T-cell (primary cell): Measurements from ENCODE around the gene SORBS1. TPM values are rescaled to one million over a fixed set of nuclear protein-coding genes. Genes with fewer than 3 reads are reported as not detected.

Source experiments
- ATAC-seq, 4 experiments: fragments of 200-7000 bp in 3 of 4; fragments of 150-1000 bp in 1 of 4; cut with Tn5 transposase; replicated peaks in 1 of 4; 1 replicate in 3 of 4; 2 replicates in 1 of 4; pipeline ENCODE4 v1.10.0; 2021; ENCODE audit warnings: moderate library complexity in 3 of 4, mild to moderate bottlenecking in 2 of 4, moderate number of reproducible peaks in 1 of 4
- CTCF ChIA-PET, 2 donors: fragments of 300-600 bp; sonication (Branson Sonifier 250); formaldehyde crosslinking; loops; one replicate each; lab custom pipeline; 2022; ENCODE audit warnings: antibody characterized with exemption in 2 of 2; lab: Charles Lee
- POLR2A ChIA-PET, 2 donors: fragments of 300-600 bp; sonication (Branson Sonifier 250); formaldehyde crosslinking; loops; one replicate each; lab custom pipeline; 2022; ENCODE audit warnings: antibody characterized with exemption in 2 of 2; lab: Charles Lee
- DNase-seq, 35 experiments: peaks; one replicate each; pipeline versions ENCODE4 v3.0.0 to v3.0.0-alpha.2; 2013 to 2023
- H3K27ac ChIP-seq: one replicate; pipeline ENCODE4 v1.5.1; 2013; ENCODE audit warnings: low read length
- H3K27me3 ChIP-seq, 2 experiments: replicated peaks in 1 of 2; 1 replicate in 1 of 2; 2 replicates in 1 of 2; pipeline versions ENCODE4 v1.6.1 to v1.7.0; 2013; ENCODE audit warnings: low read length in 1 of 2, mixed read lengths in 1 of 2; ENCODE audit not compliant: control insufficient read depth in 2 of 2, insufficient read depth in 2 of 2; ENCODE audit errors: extremely low read depth in 1 of 2
- H3K36me3 ChIP-seq, 2 donors: 1 replicate in 1 of 2; 2 replicates in 1 of 2; pipeline versions ENCODE4 v1.6.1 to v1.7.0; 2013; ENCODE audit warnings: low read length in 1 of 2; ENCODE audit not compliant: control insufficient read depth in 2 of 2, insufficient read depth in 1 of 2; ENCODE audit errors: extremely low read depth in 1 of 2
- H3K4me1 ChIP-seq, 2 experiments: 1 replicate in 1 of 2; 2 replicates in 1 of 2; pipeline versions ENCODE4 v1.6.1 to v1.7.0; 2013; ENCODE audit warnings: low read length in 2 of 2, mixed read lengths in 1 of 2; ENCODE audit not compliant: insufficient read depth in 2 of 2, control insufficient read depth in 1 of 2; ENCODE audit errors: extremely low read depth in 1 of 2
- H3K4me3 ChIP-seq, 2 donors: 1 replicate in 1 of 2; 2 replicates in 1 of 2; pipeline versions ENCODE4 v1.5.1 to v1.7.0; 2013; ENCODE audit warnings: mild to moderate bottlenecking in 2 of 2, low read length in 1 of 2, moderate library complexity in 1 of 2; ENCODE audit not compliant: control insufficient read depth in 1 of 2; ENCODE audit errors: extremely low read depth in 1 of 2
- H3K9me3 ChIP-seq: 2 replicates; pipeline ENCODE4 v1.7.0; 2013
- H3K27ac Mint-ChIP-seq, 2 donors: one replicate each; pipeline ENCODE4 v1.8.0; 2020 to 2021; ENCODE audit warnings: mild to moderate bottlenecking in 2 of 2, mixed read lengths in 2 of 2
- H3K27me3 Mint-ChIP-seq, 2 donors: one replicate each; pipeline ENCODE4 v1.8.0; 2021 to 2022; ENCODE audit warnings: mixed read lengths in 2 of 2
- H3K36me3 Mint-ChIP-seq: one replicate; pipeline ENCODE4 v1.8.0; 2021; ENCODE audit warnings: mixed read lengths
- H3K4me1 Mint-ChIP-seq, 3 donors: one replicate each; pipeline ENCODE4 v1.8.0; 2020 to 2022; ENCODE audit warnings: mixed read lengths in 3 of 3, mild to moderate bottlenecking in 1 of 3
- H3K4me3 Mint-ChIP-seq, 3 donors: one replicate each; pipeline ENCODE4 v1.8.0; 2020 to 2022; ENCODE audit warnings: mild to moderate bottlenecking in 3 of 3, mixed read lengths in 3 of 3, moderate library complexity in 3 of 3
- H3K9me3 Mint-ChIP-seq, 3 donors: one replicate each; pipeline ENCODE4 v1.8.0; 2020 to 2022; ENCODE audit warnings: mixed read lengths in 3 of 3
- WGBS: methylation state at CpG from one replicate; pipeline ENCODE4 v1.1.5; 2013; ENCODE audit warnings: missing lambda C conversion rate; ENCODE audit not compliant: insufficient coverage; 5-methylcytosine and 5-hydroxymethylcytosine counted together
- total RNA-seq, 35 experiments: library from RNA in 6 of 35; stranded (reverse) in 6 of 35; fragments of 120-200 nt in 1 of 35; gene quantifications; one replicate each; pipeline versions ENCODE4 v1.2.1 to v1.2.4 and lab custom pipeline; 2013 to 2026

Gene SORBS1
- total RNA-seq, 5 donors from 2014 or later (not counting 1 experiment from before 2014, with no cell fraction given), result 0.98 to 2.4 (median 1.8) TPM

DNA sequence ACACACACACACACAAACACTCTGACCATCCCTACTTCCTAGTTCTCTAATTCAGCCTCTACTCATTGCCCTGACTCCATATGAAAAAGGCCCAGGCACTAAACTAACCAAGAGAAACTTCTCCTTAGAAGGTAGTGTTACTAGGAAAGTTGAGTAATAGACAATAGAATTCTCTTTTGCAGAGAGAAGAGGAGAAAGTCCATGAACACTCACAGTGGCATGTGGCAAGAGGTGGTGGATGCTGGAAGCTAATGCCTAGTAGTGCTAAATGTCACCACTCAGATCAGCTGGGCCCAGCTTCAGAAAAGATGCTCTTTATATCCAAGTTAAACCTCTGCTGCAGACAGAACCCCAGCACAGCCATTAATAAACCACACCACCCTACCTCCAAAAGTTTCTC lies 58.2 kb downstream of the SORBS1 start:
- no peaks in the 10 kb centered on the region for H3K36me3 Mint-ChIP-seq
- POLR2A ChIA-PET, result no interaction called here
- Histone ChIP-seq H3K4me1 (no peaks in the 10 kb centered on the region), H3K27me3 (peaks cover 0 to 3% of the 10 kb centered on the region in 2 experiments), H3K36me3 (no peaks in the 10 kb centered on the region), H3K27ac (no peak overlapping the region), H3K9me3 (no peaks in the 10 kb centered on the region), H3K4me3 (no peak overlapping the region)
- no peaks in the 10 kb centered on the region for H3K4me1 Mint-ChIP-seq
- DNase-seq, result no peak
- H3K9me3 Mint-ChIP-seq, result no peaks in the 10 kb centered on the region
- ATAC-seq, result no peak
- H3K27me3 Mint-ChIP-seq, result peaks cover 0 to 7% of the 10 kb centered on the region in 2 donors
- CTCF ChIA-PET, result no interaction called here
- H3K4me3 Mint-ChIP-seq, result no peak overlapping the region
- H3K27ac Mint-ChIP-seq, result no peak overlapping the region

DNA sequence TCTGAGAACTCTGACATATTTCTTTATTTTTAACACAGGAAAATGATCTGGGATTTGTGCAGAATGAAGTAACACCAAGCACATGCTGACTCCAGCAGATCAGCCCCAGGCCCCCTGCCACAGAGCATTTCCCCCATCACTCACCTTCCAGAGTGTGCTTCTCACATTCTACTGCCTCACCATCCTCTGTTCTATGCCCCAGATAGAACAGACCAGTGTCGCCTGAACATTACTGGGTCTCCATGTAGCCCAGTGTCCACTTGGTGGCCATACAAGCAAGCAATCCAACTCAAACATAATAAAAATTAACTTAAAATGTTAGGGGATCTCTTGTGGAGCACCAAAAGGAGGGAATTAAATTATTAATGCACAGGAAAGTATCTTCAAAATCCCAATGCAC lies 58.8 kb downstream of the SORBS1 start:
- DNase-seq, result no peak
- H3K27ac Mint-ChIP-seq, result no peak overlapping the region
- no peaks in the 10 kb centered on the region for H3K36me3 Mint-ChIP-seq
- Histone ChIP-seq H3K9me3 (no peaks in the 10 kb centered on the region), H3K27me3 (peaks cover 0 to 3% of the 10 kb centered on the region in 2 experiments), H3K36me3 (no peaks in the 10 kb centered on the region), H3K4me1 (no peaks in the 10 kb centered on the region), H3K27ac (no peak overlapping the region), H3K4me3 (no peak overlapping the region)
- H3K4me3 Mint-ChIP-seq, result no peak overlapping the region
- POLR2A ChIA-PET, result interaction anchor here in 1 of 2 donors (0.6 kb wide), 1 partner anchor 44 kb away, joined by 3 read pairs; no protein-coding TSS in a partner anchor
- no peak for ATAC-seq
- H3K4me1 Mint-ChIP-seq, result no peaks in the 10 kb centered on the region
- peaks cover 0 to 7% of the 10 kb centered on the region in 2 donors for H3K27me3 Mint-ChIP-seq
- H3K9me3 Mint-ChIP-seq, result no peaks in the 10 kb centered on the region
- WGBS, result no CpG with 5 or more reads among the region's 1 CpG
- CTCF ChIA-PET, result no interaction called here

DNA sequence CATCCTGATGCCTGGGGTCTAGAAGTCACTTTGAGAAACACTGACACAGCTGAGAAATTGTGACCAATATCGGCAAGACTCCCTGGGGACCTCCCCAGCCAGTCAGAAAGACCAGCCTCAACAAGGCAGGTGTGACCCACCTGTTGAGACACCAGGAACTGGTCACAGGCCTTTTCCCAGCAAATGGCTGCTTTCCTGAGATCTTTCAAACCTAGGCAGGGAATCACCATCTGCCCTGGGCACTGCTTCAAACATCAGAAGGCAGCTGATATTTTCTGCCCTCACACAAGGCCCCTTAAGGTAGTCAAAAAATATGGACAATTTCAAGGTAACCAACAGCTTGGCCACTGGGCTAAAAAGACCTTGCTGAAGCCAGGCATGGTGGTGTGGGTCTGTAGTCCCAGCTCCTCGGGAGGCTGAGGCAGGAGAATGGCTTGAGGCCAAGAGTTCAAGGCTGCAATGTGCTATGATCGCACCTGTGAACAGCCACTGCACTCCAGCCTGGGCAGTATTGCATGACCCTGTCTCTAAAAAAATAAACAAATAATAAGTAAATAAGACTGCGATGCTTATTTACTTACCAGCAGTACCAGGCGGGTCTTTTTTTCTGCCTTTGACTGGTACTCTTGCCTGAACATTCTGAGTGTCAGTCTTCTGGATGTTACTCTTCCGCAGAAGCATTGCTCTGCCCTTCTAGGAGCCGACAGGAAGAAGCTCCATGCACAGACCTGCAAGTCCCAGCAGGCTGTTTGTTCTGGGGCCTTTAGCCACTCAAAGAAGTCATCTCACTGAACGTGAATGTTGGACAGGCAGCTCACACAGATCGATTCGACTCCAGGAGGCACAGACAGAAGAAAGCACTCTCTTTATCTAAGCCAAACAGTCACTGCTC lies 59.7 kb downstream of the SORBS1 start:
- Mint-ChIP-seq H3K4me3 (no peak overlapping the region), H3K36me3 (no peaks in the 10 kb centered on the region), H3K27ac (no peak overlapping the region), H3K27me3 (peaks cover 0 to 5% of the 10 kb centered on the region in 2 donors), H3K4me1 (no peaks in the 10 kb centered on the region), H3K9me3 (no peaks in the 10 kb centered on the region)
- CTCF ChIA-PET, result no interaction called here
- Histone ChIP-seq H3K4me1 (no peaks in the 10 kb centered on the region), H3K9me3 (no peaks in the 10 kb centered on the region), H3K27me3 (peaks cover 0 to 3% of the 10 kb centered on the region in 2 experiments), H3K36me3 (no peaks in the 10 kb centered on the region), H3K4me3 (no peak overlapping the region), H3K27ac (no peak overlapping the region)
- POLR2A ChIA-PET, result no interaction called here
- ATAC-seq (no peak), DNase-seq (no peak)
- WGBS, result 81% methylated on average over 10 of the region's 10 CpGs

DNA sequence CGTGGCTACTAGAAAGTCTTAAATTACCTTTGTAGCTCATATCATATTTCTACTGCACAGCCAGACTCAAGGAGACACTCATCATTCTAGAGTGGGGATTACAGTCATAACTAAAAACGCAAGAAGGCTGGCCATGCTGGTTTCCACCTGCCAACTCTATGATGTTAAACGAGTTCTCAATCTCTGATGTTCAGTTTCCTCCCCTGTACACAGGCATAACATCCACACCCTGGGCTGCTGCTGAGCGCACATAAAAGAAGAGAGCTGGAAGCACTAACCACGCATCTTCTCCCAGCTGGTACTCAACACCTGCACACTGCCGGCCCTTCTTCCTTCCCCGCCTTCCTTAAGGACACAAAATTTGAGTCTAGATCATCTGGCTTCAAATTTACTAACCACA lies 60.5 kb downstream of the SORBS1 start:
- 29% methylated on average over 6 of the region's 7 CpGs for WGBS
- no peaks in the 10 kb centered on the region for H3K9me3 Mint-ChIP-seq
- Histone ChIP-seq H3K27me3 (peaks cover 0 to 3% of the 10 kb centered on the region in 2 experiments), H3K4me3 (no peak overlapping the region), H3K4me1 (no peaks in the 10 kb centered on the region), H3K9me3 (no peaks in the 10 kb centered on the region), H3K27ac (no peak overlapping the region), H3K36me3 (no peaks in the 10 kb centered on the region)
- no peak overlapping the region for H3K4me3 Mint-ChIP-seq
- POLR2A ChIA-PET, result no interaction called here
- H3K27me3 Mint-ChIP-seq, result peaks cover 0 to 4% of the 10 kb centered on the region in 2 donors
- H3K27ac Mint-ChIP-seq, result no peak overlapping the region
- H3K4me1 Mint-ChIP-seq, result no peaks in the 10 kb centered on the region
- CTCF ChIA-PET, result no interaction called here
- DNase-seq (no peak), ATAC-seq (no peak)
- no peaks in the 10 kb centered on the region for H3K36me3 Mint-ChIP-seq

DNA sequence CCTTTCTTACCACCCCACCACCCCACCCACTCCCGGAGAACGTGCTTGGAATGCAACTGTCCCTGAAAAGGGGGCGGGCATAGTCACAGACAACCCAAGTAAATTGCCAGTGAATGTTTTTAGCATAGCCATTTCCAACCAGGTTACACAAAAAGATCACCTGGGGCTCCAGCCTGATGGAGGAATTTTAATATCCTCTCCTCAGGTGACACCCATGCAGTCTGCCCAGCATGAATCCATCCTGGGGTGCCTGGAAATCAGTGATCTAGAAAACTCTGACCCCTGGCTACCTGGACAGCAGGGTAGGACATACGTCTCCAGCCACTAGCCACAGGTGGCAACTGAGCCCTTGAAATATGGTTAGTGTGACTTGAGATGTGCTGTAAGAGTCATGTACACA lies 61.1 kb downstream of the SORBS1 start:
- POLR2A ChIA-PET, result no interaction called here
- CTCF ChIA-PET, result no interaction called here
- ATAC-seq (no peak), DNase-seq (no peak)
- peaks cover 2 to 10% of the 10 kb centered on the region in 2 donors for H3K27me3 Mint-ChIP-seq
- no peaks in the 10 kb centered on the region for H3K9me3 Mint-ChIP-seq
- H3K4me3 Mint-ChIP-seq, result no peak overlapping the region
- H3K9me3 ChIP-seq, result no peaks in the 10 kb centered on the region
- H3K36me3 Mint-ChIP-seq, result no peaks in the 10 kb centered on the region
- no peak overlapping the region for H3K27ac Mint-ChIP-seq
- H3K36me3 ChIP-seq, result no peaks in the 10 kb centered on the region
- WGBS, result 87% methylated on average over 3 of the region's 4 CpGs
- H3K4me3 ChIP-seq, result no peak overlapping the region
- H3K4me1 ChIP-seq, result no peaks in the 10 kb centered on the region
- H3K27me3 ChIP-seq, result peaks cover 0 to 3% of the 10 kb centered on the region in 2 experiments
- H3K27ac ChIP-seq, result no peak overlapping the region
- H3K4me1 Mint-ChIP-seq, result no peaks in the 10 kb centered on the region

DNA sequence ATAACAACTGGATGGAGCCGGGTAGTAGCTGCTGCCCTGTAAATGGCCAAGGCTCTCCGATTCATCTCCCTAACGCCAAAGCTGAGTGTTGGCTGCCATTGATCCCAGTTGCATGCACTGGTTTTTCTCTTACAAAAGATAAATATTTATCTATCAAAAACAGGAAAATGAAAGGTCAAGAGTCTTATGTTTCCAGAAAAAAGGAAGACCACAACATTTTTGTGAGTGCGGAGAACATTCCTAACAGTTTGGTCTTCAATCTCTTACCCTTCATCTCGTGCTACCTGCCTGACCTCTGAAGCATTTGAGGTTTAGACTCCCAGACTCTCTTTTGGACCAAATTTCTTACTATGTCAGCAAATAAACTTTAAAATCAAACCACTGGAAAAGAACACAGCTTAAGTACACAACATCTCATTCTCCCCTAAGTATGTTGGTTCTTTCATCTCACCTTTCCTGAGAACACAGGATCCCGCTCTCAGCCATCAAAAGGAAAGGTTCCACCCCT lies 61.6 kb downstream of the SORBS1 start:
- no peak overlapping the region for H3K27ac Mint-ChIP-seq
- ChIA-PET CTCF (no interaction called here), POLR2A (no interaction called here)
- H3K4me3 ChIP-seq, result no peak overlapping the region
- H3K4me1 ChIP-seq, result no peaks in the 10 kb centered on the region
- WGBS, result 91% methylated on average over 3 of the region's 6 CpGs
- H3K36me3 Mint-ChIP-seq, result no peaks in the 10 kb centered on the region
- peaks cover 0 to 3% of the 10 kb centered on the region in 2 experiments for H3K27me3 ChIP-seq
- no peaks in the 10 kb centered on the region for H3K36me3 ChIP-seq
- ATAC-seq (no peak), DNase-seq (no peak)
- no peaks in the 10 kb centered on the region for H3K9me3 Mint-ChIP-seq
- H3K9me3 ChIP-seq, result no peaks in the 10 kb centered on the region
- no peak overlapping the region for H3K4me3 Mint-ChIP-seq
- H3K27ac ChIP-seq, result no peak overlapping the region
- peaks cover 2 to 11% of the 10 kb centered on the region in 2 donors for H3K27me3 Mint-ChIP-seq
- no peaks in the 10 kb centered on the region for H3K4me1 Mint-ChIP-seq
